IPS DF 4.7 (cell line): Measurements from ENCODE around the gene WDHD1.
"Not testable (repeated sequence)": the region's sequence is repeated elsewhere in the genome, so short reads cannot be mapped to it uniquely, and the experiment has no call there.

Source experiments
- DNase-seq: peaks from one replicate; pipeline ENCODE4 v3.0.0-alpha.2; 2013; ENCODE audit warnings: low spot score; ENCODE audit errors: extremely low read depth

WDHD1 gene, protein sequence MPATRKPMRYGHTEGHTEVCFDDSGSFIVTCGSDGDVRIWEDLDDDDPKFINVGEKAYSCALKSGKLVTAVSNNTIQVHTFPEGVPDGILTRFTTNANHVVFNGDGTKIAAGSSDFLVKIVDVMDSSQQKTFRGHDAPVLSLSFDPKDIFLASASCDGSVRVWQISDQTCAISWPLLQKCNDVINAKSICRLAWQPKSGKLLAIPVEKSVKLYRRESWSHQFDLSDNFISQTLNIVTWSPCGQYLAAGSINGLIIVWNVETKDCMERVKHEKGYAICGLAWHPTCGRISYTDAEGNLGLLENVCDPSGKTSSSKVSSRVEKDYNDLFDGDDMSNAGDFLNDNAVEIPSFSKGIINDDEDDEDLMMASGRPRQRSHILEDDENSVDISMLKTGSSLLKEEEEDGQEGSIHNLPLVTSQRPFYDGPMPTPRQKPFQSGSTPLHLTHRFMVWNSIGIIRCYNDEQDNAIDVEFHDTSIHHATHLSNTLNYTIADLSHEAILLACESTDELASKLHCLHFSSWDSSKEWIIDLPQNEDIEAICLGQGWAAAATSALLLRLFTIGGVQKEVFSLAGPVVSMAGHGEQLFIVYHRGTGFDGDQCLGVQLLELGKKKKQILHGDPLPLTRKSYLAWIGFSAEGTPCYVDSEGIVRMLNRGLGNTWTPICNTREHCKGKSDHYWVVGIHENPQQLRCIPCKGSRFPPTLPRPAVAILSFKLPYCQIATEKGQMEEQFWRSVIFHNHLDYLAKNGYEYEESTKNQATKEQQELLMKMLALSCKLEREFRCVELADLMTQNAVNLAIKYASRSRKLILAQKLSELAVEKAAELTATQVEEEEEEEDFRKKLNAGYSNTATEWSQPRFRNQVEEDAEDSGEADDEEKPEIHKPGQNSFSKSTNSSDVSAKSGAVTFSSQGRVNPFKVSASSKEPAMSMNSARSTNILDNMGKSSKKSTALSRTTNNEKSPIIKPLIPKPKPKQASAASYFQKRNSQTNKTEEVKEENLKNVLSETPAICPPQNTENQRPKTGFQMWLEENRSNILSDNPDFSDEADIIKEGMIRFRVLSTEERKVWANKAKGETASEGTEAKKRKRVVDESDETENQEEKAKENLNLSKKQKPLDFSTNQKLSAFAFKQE

DNA sequence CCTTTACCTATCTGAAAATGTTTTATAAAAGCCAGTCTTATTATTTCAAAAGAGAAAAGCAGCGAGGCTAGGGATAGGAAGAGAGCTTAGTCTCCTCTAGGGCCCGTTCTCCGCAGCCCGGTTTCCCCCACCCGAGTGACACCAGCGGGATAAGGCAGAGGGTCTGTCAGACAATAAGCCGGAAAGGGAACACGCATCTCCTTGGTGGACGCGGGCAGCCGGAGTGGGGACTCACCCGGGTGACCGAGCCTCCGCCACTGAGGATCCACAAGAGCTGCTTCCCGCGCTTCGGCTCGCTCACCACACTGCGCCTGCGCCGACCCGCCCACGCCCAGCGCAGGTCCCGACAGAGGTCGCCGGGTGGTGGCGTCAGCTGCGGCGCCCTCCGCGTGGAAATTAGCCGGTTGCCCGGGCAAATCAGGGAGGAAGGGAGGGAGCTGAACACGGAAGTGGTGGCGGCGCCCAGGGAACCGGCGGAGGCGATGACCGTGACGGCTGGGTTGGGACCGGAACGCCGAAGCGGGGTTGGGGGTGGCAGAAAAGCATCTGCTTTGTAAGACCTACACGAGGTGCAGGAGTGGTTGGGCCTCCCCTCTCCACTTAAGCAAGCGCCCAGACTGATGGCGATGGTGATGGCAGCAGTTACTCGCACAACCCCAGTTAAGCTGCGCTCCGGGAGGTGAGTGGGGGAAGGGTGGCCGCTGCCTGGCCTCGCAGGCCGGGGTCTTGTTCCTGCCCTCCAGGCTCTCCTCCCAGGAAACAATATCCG, at the start of gene WDHD1, which contains the start of gene SOCS4:
Gene WDHD1, minus strand, starts transcription at position 307 of the 769 bp plus-strand sequence. CDS start 312 bp downstream, outside the sequence.
Gene SOCS4, plus strand, starts transcription at position 444 of the 769 bp plus-strand sequence. CDS start 15,806 bp downstream, outside the sequence.
- DNase-seq = peak; percentile 81

DNA sequence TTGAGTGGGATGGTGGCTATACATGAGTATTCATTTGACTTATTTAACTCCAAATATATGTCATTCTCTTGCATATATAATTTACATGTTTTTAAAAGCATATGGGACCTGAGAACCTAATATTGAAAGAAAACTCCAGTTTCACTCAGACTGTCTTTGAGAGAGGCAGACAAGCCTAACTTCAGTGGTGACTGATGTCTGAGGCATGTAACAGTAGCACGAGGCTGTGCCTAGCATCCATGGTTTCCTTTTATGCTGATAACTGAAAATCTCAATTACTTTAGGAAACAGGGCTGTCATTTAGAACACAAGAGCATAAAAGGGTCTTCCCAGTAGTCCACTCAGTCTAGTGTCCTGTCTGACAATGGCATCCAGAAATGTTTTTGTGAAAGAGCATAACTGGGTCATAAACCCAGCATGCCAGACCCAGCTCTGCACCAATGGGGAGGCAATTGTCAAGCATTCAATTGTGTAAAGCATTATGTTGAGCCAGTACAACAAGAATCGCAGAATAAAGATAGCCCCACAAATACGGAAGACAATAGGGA, 48.8 kb upstream of the WDHD1 start:
- no peak for DNase-seq

DNA sequence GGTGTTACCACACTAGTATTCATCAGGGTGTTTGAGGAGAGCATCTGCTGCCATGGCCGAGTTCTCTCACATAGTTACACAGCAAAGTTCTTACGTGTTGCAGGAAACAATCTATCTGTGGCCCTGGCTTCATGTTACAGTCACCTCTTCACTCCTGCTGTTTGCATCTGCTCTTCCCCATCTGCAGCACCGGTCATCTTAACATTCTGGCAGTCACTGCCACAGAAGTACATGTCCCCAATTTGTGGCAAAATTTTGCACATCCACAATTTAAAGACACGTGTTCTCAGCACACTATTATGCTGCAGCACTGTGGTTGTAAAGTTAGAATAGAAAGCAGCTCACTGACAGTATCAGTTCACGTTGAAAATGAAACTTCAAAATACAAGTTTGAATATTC, 47.8 kb upstream of the WDHD1 start:
- no peak for DNase-seq

DNA sequence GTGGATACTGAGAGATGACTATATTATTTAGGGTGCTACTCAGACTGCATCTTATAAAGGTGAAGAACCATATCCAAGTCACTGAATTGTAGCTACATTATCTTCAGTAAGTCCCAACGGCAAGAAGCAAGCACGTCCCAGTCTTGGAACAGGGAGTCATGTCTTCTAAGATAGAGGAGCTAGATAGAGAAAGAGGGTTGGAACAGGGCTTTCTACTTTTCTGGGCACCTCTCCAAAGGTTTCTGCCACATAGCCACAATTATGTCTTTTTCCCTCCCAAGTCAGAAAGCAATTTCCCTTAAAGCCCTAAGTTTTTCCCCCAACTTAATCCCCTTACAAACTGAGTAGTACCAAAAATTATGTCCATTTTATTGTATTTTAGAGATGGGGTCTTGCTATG, 47.0 kb upstream of the WDHD1 start:
- DNase-seq = no peak

DNA sequence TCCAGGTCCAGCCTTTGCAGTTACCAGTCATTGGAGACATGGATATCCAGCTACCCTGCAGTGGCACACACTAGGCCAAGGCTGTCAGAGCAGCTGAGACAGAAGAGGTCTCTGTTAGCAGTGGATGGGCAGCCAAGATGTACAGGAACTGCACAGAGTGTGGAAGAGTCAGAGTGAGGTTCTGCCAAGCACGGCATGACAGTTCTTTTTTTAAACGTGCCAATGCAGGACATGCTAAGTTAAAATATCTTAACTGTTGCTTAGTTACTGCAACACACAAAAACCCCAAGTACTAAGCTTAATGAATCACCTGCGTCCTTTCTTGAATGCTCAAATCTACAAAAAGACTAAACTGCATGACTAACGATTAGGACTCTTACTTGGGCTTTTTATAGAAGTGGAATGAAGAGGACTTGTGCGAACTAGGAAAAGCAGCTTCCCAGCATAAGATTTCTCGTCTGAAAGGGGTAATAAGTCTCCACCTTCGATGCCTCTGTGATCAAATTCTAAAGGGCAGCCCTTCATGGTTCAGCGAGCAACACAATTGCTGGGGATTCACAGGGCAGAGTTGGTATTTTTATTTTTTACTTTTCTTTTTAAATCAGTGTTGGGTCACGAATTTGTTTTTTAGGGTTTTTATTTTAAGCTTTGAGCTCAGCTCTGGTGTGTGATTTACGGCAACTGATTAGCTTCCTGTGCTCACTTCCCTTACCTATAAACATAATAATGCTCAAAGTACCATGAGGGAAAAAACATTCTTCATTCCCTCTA, 45.2 kb upstream of the WDHD1 start:
- DNase-seq = no peak

DNA sequence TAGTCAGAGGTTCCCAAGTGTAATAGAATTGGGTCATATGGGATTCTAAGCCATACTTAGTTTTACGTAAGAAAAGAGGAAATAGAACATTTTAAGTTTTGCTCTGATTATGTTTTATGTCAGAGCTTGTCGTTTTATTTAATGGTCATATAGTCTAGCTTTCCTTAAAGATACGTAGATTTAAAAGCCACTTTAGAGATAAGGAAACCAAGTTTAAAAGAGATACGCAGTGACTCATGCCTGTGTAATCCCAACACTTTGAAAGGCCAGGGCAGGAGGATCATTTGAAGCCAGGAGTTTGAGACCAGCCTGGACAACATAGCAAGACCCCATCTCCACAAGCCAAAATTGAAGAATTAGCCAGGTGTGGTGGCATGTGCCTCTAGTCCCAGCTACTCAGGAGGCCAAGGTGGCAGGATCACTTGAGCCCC, 44.1 kb upstream of the WDHD1 start:
- DNase-seq = no peak

DNA sequence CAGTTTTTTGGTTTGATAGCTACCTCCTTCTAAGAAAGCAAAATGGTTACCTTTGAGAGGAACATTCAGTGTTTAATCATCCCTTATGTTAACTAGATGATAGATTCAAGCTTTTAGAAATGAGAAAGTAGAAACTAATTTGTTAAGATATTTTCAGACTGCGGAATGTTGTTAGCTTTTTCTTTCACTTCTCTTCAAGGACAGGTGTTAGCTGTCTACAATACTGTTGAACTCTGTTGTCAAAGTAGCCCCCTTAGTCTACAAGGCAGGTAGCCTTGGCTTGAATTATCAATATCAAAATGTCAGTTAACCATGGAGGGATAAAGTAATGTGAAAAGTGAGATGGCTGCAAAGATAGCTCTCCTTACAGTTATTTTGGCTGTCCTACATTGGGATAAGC, 39.3 kb upstream of the WDHD1 start:
- no peak for DNase-seq

DNA sequence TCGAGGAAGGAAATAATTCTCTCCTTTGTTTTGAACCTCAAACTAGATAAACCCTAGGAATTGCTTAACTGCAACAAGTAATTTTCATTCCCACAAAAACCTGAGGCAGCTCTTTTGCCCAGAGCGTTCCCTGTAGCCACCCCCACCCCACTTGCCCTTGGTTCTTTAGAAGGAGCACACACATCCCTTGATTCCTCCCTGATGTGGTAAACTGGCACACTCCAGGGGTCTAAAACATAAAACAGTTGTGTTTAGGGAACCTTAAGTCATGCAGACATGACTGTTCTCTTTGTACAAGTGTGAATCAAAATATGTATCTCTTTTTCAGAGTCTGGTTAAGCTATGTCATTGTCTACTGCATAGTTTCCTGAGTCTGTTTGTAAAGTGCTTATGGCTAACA, 38.5 kb upstream of the WDHD1 start:
- no peak for DNase-seq

DNA sequence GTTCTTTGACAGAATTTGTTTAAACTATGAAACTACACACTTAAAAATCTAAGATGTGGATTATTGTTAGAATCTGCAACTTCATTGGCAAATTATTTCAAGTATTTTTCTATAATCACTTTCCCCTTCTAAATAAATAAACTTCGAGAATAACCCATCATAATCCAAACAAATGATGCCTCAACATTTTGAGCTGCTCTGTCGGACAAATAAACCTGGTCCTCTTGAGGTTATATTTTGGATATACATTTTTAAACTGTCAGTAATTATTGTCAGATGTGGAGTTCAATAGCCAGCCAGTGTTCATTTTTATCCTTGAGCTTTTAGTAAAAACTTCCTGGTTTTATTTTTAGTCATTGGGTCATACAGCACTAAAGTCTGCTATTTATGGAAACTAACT, 38.0 kb upstream of the WDHD1 start:
- DNase-seq = not testable (repeated sequence)

DNA sequence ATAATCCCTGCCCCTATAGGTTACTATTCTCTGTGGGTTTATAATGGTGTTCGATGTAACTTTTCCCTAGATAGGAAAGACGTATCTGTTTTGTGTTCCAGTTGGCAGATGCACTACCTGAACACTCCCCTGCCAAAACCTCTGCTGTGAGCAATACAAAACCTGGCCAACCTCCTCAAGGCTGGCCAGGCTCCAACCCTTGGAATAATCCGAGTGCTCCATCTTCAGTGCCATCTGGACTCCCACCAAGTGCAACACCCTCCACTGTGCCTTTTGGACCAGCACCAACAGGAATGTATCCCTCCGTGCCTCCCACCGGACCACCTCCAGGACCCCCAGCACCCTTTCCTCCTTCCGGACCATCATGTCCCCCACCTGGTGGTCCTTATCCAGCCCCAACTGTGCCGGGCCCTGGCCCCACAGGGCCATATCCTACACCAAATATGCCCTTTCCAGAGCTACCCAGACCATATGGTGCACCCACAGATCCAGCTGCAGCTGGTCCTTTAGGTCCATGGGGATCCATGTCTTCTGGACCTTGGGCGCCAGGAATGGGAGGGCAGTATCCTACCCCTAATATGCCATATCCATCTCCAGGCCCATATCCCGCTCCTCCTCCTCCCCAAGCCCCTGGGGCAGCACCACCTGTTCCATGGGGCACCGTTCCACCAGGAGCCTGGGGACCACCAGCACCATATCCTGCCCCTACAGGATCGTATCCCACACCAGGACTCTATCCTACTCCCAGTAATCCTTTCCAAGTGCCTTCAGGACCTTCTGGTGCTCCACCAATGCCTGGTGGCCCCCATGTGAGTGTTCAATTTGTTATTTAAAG, 35.8 kb upstream of the WDHD1 start:
- DNase-seq = no peak

DNA sequence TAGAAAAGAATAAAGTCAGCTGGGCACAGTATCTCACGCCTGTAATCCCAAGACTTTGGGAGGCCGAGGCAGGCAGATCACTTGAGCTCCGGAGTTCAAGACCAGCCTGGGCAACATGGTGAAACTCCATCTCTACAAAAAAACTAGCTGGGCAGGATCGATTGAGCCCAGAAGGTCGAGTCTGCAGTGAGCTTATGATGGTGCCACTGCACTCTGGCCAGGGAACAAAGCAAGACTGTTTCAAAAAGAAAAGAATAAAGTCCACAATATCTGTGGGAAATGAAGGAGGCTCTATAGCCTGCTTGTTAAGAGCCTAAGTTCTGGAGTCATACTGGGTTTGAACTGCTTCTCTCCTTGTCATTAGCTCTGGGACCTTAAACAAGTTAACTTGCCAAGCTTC, 32.4 kb upstream of the WDHD1 start:
- no peak for DNase-seq

DNA sequence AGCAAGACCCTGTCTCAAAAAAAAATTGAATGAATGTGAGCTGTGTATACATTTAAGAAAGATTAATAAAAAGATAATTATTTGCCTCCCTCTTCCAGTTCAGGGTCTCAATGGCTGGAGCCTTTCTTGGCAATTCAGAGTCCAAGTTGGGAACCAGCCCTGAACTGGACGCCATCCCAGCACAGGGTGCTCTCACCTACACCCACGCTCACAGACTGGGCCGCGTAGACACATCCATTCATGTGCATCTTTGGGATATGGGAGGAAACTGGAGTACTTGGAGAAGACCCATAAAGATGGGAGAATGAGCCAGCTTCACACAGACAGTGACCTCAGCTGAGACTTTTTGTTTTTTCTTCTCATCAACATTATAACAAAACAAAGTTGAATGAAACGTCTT, 31.0 kb upstream of the WDHD1 start:
- no peak for DNase-seq

DNA sequence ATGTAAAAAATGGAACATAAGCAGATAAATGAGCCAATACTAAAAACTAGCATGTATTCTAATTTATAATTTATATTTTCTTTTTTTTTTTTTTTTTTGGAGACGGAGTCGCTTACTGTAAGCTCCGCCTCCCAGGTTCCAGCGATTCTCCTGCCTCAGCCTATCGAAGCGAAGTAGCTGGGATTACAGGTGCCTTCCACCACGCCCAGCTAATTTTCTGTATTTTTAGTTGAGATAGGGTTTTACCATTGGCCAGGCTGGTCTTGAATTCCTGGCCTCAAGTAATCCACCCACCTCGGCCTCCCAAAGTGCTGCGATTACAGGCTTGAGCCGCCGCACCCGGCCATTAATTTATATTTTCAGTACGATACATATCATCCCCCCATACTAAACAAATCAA, 27.2 kb upstream of the WDHD1 start:
- no peak for DNase-seq

DNA sequence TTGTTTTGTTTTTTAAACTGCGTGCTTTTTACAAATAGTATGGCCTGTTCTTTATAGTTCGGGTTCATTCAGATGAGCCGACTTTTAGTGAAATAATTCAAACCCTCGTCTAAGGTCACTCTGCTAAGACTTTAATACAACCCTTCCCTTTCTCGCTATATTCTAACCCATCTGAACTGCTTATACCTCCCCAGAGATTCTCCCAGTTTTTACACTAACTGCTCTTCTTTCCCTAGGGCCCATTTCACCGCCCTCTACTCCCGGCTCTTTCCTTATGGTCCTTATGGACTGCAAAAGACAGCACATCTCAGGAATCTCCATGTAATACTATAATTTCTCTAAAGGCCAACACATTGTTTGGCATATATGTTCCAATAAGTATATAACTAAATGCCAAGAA, 26.6 kb upstream of the WDHD1 start:
- no peak for DNase-seq

DNA sequence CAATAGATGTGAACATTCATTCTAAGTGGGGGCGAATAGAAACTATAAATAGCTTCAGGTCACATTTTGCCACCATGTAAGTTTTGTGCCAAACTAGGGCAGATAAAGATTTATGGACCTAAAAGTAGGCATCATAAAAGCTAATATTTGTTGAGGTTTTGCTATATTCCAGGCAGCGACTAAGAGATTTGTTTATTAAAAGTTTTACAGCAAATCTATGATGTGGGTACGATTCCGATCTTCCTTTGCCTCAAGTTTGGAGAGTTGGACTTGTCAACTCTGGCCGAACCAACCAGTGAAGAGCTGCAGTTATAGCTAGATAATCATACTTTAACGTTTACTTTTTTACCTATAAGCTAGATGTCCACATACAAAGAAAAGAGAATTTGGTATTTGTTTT, 26.1 kb upstream of the WDHD1 start:
- no peak for DNase-seq

DNA sequence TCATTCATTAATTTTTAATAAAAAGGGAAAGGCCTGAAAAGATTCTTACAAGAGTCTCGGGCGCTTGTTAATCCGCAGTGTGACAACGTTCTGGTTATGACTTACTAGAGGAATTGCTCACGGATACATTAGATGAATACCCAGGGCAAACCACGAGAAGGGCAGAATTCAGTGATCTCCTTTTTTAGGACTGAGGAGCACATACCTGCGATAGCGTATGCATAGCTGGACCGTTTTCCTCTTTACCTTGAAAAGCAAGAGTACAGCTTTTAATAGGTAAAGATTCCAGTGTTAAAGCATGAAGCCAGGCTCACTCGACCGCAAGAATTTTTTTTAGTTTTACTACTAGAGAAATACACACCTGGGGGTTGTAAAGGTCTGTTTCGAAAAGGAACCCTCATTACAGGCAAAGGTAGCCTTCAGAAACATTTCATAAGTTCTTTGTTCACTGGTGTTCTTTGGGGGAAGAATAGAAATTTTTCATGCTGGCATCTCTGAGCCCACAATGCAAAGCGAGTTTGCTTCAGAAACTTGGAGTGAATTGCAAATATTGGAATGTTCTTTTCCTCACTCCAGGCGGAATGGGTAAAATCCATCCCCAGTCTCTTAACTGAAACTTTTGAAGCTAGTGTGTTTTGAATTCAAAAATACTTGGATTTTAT, 25.5 kb upstream of the WDHD1 start:
- no peak for DNase-seq

DNA sequence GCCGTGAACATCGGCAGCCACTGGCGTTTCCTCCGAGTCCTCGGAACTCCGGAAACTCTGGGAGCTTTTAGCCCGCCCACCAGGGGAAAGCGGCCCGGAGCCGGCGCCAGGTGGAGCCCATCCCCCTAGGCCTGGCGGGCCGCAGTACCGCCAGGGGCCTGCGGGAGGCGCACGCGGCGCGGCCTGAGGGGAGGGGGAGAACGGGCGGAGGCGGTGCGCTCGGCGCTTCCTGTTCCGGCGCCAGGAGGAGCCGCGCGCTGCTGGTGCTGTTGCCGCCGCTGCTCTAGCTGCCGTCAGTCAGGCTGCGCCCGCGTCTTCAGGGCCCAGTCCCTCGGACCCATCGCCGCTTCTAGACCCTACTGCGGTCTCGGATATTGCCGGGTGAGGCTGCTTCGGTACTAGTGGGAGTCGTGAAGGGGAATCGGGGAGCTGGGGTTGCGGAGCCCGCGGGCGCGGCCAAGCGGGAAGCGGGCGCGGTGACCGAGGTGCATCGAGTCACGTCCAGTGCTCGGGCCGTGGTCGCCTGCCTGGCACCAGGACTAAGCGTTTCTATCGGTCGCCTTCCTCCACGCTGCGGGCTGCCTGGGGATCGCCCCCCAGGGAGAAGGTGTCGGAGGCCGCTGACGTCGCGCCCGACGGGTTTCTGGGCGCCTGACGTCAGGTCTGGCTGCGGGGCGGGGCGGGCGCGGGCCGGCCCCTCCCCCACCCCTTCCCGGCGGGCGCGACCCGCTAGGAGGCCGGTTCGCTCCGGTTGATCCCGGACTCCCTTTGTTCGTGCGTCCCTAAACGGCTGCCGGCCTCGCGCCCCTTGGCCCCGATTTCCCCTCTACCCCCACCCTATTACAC, 24.7 kb upstream of the WDHD1 start, which contains the start of gene MAPK1IP1L:
Gene MAPK1IP1L, plus strand, starts transcription at position 225 of the 846 bp plus-strand sequence. CDS start 10,037 bp downstream, outside the sequence.
- peak; percentile 51 for DNase-seq

DNA sequence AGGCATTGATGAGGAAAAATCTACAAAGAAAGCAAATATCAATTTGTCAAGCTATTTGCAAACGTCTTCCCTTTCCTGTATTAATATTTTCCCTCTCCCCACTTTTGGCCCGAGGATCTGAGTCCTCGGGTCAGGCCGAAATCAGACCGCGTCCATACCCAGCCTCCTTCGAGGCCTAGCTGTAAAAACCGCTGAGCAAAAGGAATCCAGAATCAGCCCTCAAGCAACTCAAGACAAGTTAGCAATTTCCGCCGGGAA, 24.2 kb upstream of the WDHD1 start:
- no peak for DNase-seq
